GM19193 (cell line): ENCODE results near the gene SLC41A3.

Experiments
- POLR2A ChIP-seq: IDR thresholded peaks from 4 replicates; pipeline ENCODE4 v1.6.1; 2011; ENCODE audit not compliant: insufficient read depth, insufficient read length; ENCODE audit errors: extremely low read depth

The SLC41A3 gene

GRCh38 chr3:126022741-126023359 is 61.1 kb downstream of the SLC41A3 start:
- TF ChIP-seq POLR2A = no peak

GRCh38 chr3:126021702-126022101 is 62.2 kb downstream of the SLC41A3 start:
- TF ChIP-seq POLR2A = no peak

- no peak for TF ChIP-seq POLR2A
Measured at GRCh38 chr3:126021224-126021623, 62.7 kb downstream of the SLC41A3 start.

GRCh38 chr3:126019683-126020082 is 64.2 kb downstream of the SLC41A3 start:
- no peak for TF ChIP-seq POLR2A

DNA sequence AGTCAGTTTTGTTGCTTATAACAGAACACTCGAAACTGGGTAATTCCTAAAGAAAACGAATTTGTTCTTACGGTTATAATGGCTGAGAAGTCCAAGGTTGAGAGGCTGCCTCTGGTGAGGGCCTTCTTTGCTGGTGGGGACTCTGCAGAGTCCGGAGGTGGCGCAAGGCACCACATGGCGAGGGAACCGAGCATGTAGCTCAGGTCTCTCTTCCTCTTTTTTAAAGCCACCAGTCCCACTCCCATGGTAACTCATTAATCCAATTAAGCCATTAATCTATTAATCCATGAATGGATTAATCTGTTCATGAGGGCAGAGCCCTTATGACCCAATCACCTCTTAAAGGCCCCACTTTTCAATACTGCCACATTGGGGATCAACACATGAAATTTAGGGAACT is 64.9 kb downstream of the SLC41A3 start:
- TF ChIP-seq POLR2A = no peak

GRCh38 chr3:126018545-126018944 is 65.4 kb downstream of the SLC41A3 start:
- TF ChIP-seq POLR2A = no peak

DNA sequence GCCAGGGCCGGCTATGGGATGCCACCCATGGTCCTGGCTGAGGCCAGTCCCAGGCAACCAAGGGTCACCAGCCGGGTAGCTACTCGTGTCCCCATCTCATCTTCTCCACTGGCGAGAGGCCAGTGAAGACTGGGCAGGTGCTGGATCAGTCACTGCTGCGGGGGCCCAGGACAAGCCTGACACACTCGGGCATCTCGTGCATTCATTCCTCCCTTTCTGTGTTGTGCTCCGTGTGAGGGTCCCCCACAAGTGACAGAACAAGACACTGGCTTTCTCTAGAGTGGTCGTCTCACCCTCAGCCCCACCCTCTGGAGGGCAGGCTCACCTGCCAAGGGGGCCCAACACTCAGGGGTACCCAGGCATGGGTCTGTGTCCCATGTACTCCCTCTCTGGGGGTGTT is 66.6 kb downstream of the SLC41A3 start:
- no peak for TF ChIP-seq POLR2A

GRCh38 chr3:126016616-126017015 is 67.3 kb downstream of the SLC41A3 start:
- no peak for TF ChIP-seq POLR2A

DNA sequence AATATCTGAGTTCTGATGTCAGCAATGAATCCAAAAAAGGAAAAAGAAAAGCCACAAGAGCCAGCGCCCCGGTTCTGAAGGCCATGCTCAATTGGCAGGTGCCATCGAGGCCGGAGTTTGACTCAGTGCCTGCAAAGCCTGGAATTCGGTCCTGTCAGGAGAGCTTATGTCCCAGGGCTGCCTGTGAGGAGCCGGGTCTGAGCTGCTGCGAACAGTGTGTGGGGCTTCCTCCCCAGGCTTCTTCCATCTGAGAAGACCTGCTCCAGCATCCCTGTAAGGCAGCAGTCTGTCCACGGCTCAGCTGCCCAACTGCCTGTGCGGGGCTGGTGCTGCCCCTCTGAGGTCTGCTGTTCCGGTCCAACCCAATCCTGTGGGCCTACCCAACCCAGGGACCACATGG is 68.8 kb downstream of the SLC41A3 start:
- TF ChIP-seq POLR2A = no peak

DNA sequence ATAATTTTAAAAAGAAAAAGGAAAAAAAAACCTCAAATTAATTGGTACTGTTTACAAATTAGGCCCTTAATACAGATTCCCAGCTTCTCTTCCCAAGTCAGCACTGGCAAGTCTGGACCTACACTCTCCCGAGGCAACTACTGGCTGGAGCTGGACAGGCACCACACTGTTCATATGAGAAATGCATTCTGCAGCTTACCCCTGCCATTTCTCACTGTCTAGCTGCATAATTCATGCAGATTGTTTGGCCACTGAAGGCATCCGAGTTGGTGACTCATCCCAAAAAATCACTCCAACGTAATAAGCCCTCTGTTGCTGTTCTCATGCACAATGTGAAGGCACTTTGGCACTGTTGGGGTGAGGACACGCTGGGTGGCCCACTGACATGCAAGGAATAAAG is 69.7 kb downstream of the SLC41A3 start:
- no peak for TF ChIP-seq POLR2A

- no peak for TF ChIP-seq POLR2A
Measured at GRCh38 chr3:126013751-126014156, 70.2 kb downstream of the SLC41A3 start.

GRCh38 chr3:126009181-126009580 is 74.7 kb downstream of the SLC41A3 start:
- TF ChIP-seq POLR2A = no peak

GRCh38 chr3:126008219-126008618 is 75.7 kb downstream of the SLC41A3 start:
- TF ChIP-seq POLR2A = no peak

DNA sequence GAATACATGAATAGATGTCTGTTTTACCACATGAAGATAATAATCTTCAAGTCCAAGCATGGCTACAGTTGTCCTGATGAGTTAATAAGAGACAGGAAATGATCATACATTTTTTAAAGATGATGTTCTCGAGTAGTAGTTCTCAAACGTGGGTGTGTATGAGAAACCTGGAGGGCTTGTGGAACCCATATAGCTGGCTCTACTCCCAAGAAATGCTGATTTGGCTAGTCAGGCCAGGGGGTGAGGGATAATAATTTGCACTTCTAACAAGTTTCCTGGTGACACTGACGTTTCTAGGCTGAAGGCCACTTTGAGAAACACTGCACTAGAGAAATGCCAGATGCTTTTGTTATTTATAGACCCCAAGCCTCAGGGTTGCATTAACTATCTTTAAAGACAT is 78.0 kb downstream of the SLC41A3 start:
- no peak for TF ChIP-seq POLR2A

DNA sequence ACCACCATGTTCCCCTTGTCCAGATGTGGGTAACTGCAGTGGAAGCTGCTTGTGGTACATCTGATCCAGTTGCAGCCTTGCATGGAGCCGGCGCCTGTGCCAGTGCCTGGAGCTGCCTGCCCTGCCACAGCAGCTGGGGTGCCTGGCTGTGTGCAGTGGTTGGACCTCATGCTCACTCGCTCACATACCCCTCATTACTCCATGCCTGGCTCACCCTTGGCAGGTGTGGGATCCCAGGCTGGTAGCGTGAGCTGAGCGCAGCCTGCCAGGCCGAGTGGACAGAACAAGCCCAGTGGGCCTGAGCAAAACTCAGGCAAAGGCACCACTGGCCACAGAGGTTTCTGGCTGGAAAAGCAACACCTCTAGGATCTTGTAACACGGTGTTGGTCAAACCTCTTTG is 79.2 kb downstream of the SLC41A3 start:
- no peak for TF ChIP-seq POLR2A

GRCh38 chr3:126004217-126004616 is 79.7 kb downstream of the SLC41A3 start:
- no peak for TF ChIP-seq POLR2A

DNA sequence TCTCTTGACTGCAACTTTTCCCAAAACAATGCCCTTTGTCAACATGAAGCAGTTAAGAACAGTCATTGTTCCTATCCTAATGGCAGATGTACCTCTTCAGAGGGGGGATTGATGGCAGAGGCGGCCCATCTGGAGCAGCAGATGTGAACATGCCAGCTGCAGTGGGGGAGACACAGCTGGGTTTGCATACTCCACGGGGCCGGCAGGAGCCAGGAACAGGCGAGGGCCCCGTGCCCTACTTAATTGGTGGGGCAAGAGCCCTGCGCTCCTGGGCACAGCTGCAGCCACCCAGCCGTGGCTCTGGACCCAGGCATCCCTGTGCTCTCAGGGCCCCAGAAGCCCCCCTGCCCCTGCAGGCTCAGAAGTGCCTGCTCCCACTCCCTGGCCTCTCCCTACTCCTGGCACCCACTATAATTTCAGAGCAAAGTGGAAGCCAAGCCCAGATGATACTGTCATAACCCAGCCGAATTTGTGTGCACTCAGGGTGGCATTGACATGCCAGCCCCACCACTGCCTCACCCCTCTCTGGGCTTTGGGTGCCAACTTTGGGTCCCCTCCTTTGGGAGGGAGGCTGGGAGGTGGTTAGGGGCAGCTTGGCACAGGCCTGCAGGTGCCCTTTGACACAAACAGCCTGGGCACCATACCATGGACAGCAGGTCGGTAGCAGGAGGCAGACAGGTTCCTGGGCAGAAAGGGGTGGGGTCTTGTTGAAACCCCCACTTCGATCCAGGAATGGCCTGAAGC is 80.3 kb downstream of the SLC41A3 start:
- TF ChIP-seq POLR2A = no peak

GRCh38 chr3:126002189-126002588 is 81.7 kb downstream of the SLC41A3 start:
- TF ChIP-seq POLR2A = no peak
